KMS-11 (cell line): ENCODE measurements around the gene PRR14L.
"Not testable (repeated sequence)": the region's sequence is repeated elsewhere in the genome, so short reads cannot be mapped to it uniquely, and the experiment has no call there.

ENCODE experiments used
- H2AFZ ChIP-seq: fragments of 200-600 bp; sonication (generic); 2 replicates; pipeline ENCODE4 v1.6.1; 2016; ENCODE audit warnings: antibody characterized with exemption, mixed run types, low read depth
- H3K27ac ChIP-seq: fragments of 200-600 bp; sonication (generic); 2 replicates; pipeline ENCODE4 v1.6.1; 2016; ENCODE audit warnings: mild to moderate bottlenecking, mixed run types
- H3K27me3 ChIP-seq: fragments of 200-600 bp; sonication (generic); 2 replicates; pipeline ENCODE4 v1.6.1; 2017; ENCODE audit warnings: mild to moderate bottlenecking, low read depth, mixed run types, moderate library complexity; ENCODE audit not compliant: insufficient read depth
- H3K36me3 ChIP-seq: fragments of 200-600 bp; sonication (generic); 2 replicates; pipeline ENCODE4 v1.6.1; 2017; ENCODE audit warnings: mild to moderate bottlenecking, mixed run types; ENCODE audit not compliant: insufficient read depth
- H3K4me1 ChIP-seq: fragments of 200-600 bp; sonication (generic); 2 replicates; pipeline ENCODE4 v1.6.1; 2016; ENCODE audit warnings: mild to moderate bottlenecking, low read depth, mixed run types; ENCODE audit not compliant: poor library complexity, severe bottlenecking
- H3K4me2 ChIP-seq: fragments of 200-600 bp; sonication (generic); 2 replicates; pipeline ENCODE4 v1.7.0; 2016; ENCODE audit warnings: mild to moderate bottlenecking, mixed run types
- H3K4me3 ChIP-seq: fragments of 200-600 bp; sonication (generic); IDR thresholded peaks from 2 replicates; pipeline ENCODE4 v1.6.1; 2017; ENCODE audit warnings: low read depth, low read length, mixed read lengths; ENCODE audit not compliant: insufficient read depth
- H3K79me2 ChIP-seq: fragments of 200-600 bp; sonication (generic); 2 replicates; pipeline ENCODE4 v1.6.1; 2016; ENCODE audit warnings: low read depth, mixed run types; ENCODE audit not compliant: insufficient read depth
- H3K9ac ChIP-seq: fragments of 200-600 bp; sonication (generic); 2 replicates; pipeline ENCODE4 v1.6.1; 2016; ENCODE audit warnings: mild to moderate bottlenecking, mixed run types
- H4K20me1 ChIP-seq: fragments of 200-600 bp; sonication (generic); 2 replicates; pipeline ENCODE4 v1.6.1; 2016; ENCODE audit warnings: mild to moderate bottlenecking, mixed run types; ENCODE audit not compliant: insufficient read depth
- TF ChIP-seq, protein P1 (sequence below): fragments of 200-600 bp; sonication (generic); conservative IDR thresholded peaks from 2 replicates; pipeline ENCODE4 v1.6.1; 2017; ENCODE audit warnings: low read depth, mild to moderate bottlenecking, antibody characterized with exemption, low read length, moderate library complexity, mixed read lengths

Gene PRR14L

GRCh38 chr22:31723723-31724122 lies 26.2 kb downstream of the PRR14L start:
- H3K9ac ChIP-seq, result no peak overlapping the region
- H2AFZ ChIP-seq, result no peak overlapping the region
- H4K20me1 ChIP-seq, result no peaks in the 10 kb centered on the region
- TF ChIP-seq, protein P1, sequence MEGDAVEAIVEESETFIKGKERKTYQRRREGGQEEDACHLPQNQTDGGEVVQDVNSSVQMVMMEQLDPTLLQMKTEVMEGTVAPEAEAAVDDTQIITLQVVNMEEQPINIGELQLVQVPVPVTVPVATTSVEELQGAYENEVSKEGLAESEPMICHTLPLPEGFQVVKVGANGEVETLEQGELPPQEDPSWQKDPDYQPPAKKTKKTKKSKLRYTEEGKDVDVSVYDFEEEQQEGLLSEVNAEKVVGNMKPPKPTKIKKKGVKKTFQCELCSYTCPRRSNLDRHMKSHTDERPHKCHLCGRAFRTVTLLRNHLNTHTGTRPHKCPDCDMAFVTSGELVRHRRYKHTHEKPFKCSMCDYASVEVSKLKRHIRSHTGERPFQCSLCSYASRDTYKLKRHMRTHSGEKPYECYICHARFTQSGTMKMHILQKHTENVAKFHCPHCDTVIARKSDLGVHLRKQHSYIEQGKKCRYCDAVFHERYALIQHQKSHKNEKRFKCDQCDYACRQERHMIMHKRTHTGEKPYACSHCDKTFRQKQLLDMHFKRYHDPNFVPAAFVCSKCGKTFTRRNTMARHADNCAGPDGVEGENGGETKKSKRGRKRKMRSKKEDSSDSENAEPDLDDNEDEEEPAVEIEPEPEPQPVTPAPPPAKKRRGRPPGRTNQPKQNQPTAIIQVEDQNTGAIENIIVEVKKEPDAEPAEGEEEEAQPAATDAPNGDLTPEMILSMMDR, result no peak
- H3K36me3 ChIP-seq, result no peaks in the 10 kb centered on the region
- H3K4me1 ChIP-seq, result no peaks in the 10 kb centered on the region
- H3K27me3 ChIP-seq, result no peaks in the 10 kb centered on the region
- no peak overlapping the region for H3K4me2 ChIP-seq
- H3K79me2 ChIP-seq, result no peaks in the 10 kb centered on the region
- H3K4me3 ChIP-seq, result no peak overlapping the region
- H3K27ac ChIP-seq, result no peak overlapping the region

DNA sequence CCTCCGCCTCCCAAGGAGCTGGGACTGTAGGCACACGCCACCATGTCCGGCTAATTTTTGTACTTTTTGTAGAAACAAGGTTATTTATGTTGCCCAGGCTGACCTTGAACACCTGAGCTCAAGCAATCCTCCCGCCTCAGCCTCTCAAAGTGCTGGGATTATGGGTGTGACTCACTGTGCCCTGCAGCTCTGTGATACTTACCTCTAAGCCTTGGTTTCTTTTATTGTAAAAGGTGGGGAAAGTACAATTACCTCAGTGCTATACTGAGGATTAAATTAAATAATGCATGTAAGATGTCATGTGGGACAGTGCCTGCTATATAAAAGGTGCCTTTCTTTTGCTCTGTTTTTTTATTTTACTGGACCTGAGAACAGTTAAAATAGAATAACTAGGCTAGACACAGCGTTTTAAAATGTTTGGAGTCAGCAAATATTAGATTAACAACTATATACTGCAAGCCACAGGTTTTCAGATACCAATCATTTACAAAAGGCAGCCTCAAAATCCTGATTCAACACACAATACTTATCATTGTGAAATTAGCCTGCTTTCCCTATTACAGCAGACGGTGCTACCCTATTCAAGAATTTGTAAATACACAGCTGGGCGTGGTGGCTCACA lies 30.0 kb downstream of the PRR14L start:
- Histone ChIP-seq H3K4me2 (no peak overlapping the region), H3K4me1 (no peaks in the 10 kb centered on the region), H2AFZ (no peak overlapping the region), H3K27ac (no peak overlapping the region), H3K27me3 (no peaks in the 10 kb centered on the region), H4K20me1 (no peaks in the 10 kb centered on the region), H3K4me3 (no peak overlapping the region), H3K79me2 (no peaks in the 10 kb centered on the region), H3K36me3 (no peaks in the 10 kb centered on the region; the same call in 1 of the 2 replicates), H3K9ac (no peak overlapping the region)
- TF ChIP-seq, protein P1, result no peak

DNA sequence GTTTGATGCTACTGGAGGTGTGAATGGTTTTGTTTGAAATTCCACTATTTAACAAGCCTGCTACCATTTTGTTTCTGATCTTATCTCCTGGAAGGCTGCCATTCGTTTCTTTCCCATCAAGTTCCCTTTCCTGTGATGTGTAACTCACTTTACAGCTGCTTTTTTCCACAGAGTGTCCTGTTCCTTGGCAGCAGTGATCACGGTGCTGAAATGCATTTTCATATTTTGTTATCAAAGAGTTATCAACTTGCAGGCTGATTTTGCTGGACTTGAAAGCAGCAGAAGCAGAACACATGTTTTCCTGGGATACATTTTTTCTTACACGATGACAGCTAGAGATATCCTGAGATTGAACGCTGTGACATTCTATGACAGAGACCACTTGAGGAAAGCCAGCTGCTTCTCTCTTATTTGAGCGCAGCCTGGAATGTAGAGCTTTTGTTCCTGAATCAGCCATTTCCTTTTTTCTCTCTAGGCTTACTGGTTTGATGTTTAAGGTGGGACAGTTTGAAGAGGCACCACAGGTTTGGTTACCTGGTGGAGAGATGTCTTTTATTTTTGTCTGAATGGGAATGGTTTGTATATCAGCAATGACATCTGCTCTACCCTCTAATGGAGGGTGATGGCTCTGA lies 34.7 kb downstream of the PRR14L start:
- Histone ChIP-seq H4K20me1 (no peaks in the 10 kb centered on the region), H3K4me3 (no peak overlapping the region), H3K9ac (no peak overlapping the region), H3K27ac (no peak overlapping the region), H3K4me1 (no peaks in the 10 kb centered on the region), H3K79me2 (no peaks in the 10 kb centered on the region), H3K27me3 (no peaks in the 10 kb centered on the region), H3K36me3 (no peaks in the 10 kb centered on the region; the same call in 1 of the 2 replicates), H3K4me2 (no peak overlapping the region), H2AFZ (no peak overlapping the region)
- TF ChIP-seq, protein P1, result no peak

GRCh38 chr22:31711226-31711625 lies 38.7 kb downstream of the PRR14L start:
- not testable (repeated sequence) for H3K4me2 ChIP-seq, H3K27me3 ChIP-seq, H3K4me1 ChIP-seq, H2AFZ ChIP-seq, H3K79me2 ChIP-seq, H4K20me1 ChIP-seq, H3K9ac ChIP-seq, H3K36me3 ChIP-seq, H3K27ac ChIP-seq, H3K4me3 ChIP-seq

DNA sequence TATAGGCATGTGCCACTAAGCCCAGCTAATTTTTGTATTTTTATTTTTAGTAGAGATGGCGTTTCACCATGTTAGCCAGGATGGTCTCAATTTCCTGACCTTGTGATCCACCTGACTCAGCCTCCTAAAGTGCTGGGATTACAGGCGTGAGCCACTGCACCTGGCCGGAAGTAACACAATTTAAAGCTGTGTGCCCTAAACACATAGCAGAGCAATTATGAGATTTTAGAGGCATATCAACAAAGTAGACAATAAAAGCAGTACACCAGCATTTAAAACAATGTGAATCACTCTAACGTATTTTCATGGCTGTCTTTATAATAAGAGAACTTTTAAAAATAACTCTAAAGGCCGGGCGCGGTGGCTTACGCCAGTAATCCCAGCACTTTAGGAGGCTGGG lies 42.4 kb downstream of the PRR14L start:
- Histone ChIP-seq H3K36me3 (no peaks in the 10 kb centered on the region; the same call in 1 of the 2 replicates), H2AFZ (no peak overlapping the region), H3K27me3 (no peaks in the 10 kb centered on the region), H3K27ac (no peak overlapping the region), H4K20me1 (no peaks in the 10 kb centered on the region), H3K9ac (no peak overlapping the region), H3K79me2 (no peaks in the 10 kb centered on the region), H3K4me2 (no peak overlapping the region), H3K4me3 (no peak overlapping the region), H3K4me1 (no peaks in the 10 kb centered on the region)
- TF ChIP-seq, protein P1, result no peak
